Effector CD4-positive, alpha-beta T cell (primary cell): Measurements from ENCODE around the gene TTI1.

ENCODE experiments used
- DNase-seq: peaks from one replicate; pipeline ENCODE4 v3.0.0-alpha.2; 2020

TTI1 gene

GRCh38 chr20:38008233-38008944 lies 24.9 kb downstream of the TTI1 start:
- DNase-seq = no peak

- no peak for DNase-seq
Measured at GRCh38 chr20:38007526-38007925, 25.7 kb downstream of the TTI1 start.

- DNase-seq = no peak
Measured at GRCh38 chr20:38005903-38006302, 27.4 kb downstream of the TTI1 start.

- no peak for DNase-seq
Measured at GRCh38 chr20:38004416-38004815, 28.8 kb downstream of the TTI1 start.

- DNase-seq = no peak
Measured at GRCh38 chr20:38002422-38002821, 30.8 kb downstream of the TTI1 start.

- DNase-seq = no peak
Measured at GRCh38 chr20:38001981-38002380, 31.3 kb downstream of the TTI1 start.

- DNase-seq = no peak
Measured at GRCh38 chr20:38001173-38001875, 31.9 kb downstream of the TTI1 start.

GRCh38 chr20:38000293-38000692 lies 33.0 kb downstream of the TTI1 start:
- no peak for DNase-seq

GRCh38 chr20:37999526-38000263 lies 33.6 kb downstream of the TTI1 start:
- DNase-seq = no peak

GRCh38 chr20:37997516-37997915 lies 35.7 kb downstream of the TTI1 start:
- DNase-seq = no peak

- no peak for DNase-seq
Measured at GRCh38 chr20:37995856-37996605, 37.2 kb downstream of the TTI1 start.

GRCh38 chr20:37994512-37994911 lies 38.7 kb downstream of the TTI1 start:
- DNase-seq = no peak

GRCh38 chr20:37992802-37993409 lies 40.4 kb downstream of the TTI1 start:
- DNase-seq = no peak

- no peak for DNase-seq
Measured at GRCh38 chr20:37991908-37992307, 41.3 kb downstream of the TTI1 start.

- no peak for DNase-seq
Measured at GRCh38 chr20:37991157-37991866, 41.9 kb downstream of the TTI1 start.

GRCh38 chr20:37990571-37991151 lies 42.6 kb downstream of the TTI1 start:
- DNase-seq = peak; percentile 17

GRCh38 chr20:37989601-37990295 lies 43.5 kb downstream of the TTI1 start:
- no peak for DNase-seq

GRCh38 chr20:37988306-37988954 lies 44.8 kb downstream of the TTI1 start:
- DNase-seq = no peak

GRCh38 chr20:37987602-37988290 lies 45.5 kb downstream of the TTI1 start:
- no peak for DNase-seq
